Renal pelvis (tissue), 4 donors: Measurements from ENCODE around the gene MAN1A2. TPM values are rescaled to one million over a fixed set of nuclear protein-coding genes. Genes with fewer than 3 reads are reported as not detected.
"Not testable (repeated sequence)": the region's sequence is repeated elsewhere in the genome, so short reads cannot be mapped to it uniquely, and the experiment has no call there.

Experiments
- DNase-seq: peaks from one replicate; pipeline ENCODE4 v3.0.0-alpha.2; 2013
- polyA plus RNA-seq, 3 donors: library from polyadenylated mRNA; unstranded; fragments of 120-200 nt; gene quantifications; one replicate each; pipeline ENCODE4 v1.2.1, GENCODE V29; 2013; ENCODE audit not compliant: insufficient read length in 3 of 3

The MAN1A2 gene
- polyA plus RNA-seq, 3 donors: 38.9 to 48.8 (median 43.3) TPM

DNA sequence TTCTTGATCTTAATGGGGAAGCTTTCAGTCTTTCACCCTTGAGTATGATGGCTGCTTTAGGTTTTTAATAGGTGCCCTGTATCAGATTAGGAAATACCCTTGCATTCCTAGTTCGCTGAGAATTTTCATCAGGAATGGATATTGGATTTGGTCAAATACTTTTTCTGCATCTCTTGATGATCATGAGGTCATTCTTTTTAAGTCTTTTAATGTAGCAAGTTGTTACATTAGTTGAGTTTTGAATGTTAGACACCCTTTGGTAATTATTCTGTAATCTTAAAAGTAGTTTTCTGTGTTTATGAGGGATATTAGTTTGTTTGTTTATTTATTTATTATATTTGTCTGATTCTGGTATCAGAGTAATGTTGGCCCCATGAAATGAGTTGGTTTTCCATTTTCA lies 22.5 kb downstream of the MAN1A2 start:
- no peak for DNase-seq

DNA sequence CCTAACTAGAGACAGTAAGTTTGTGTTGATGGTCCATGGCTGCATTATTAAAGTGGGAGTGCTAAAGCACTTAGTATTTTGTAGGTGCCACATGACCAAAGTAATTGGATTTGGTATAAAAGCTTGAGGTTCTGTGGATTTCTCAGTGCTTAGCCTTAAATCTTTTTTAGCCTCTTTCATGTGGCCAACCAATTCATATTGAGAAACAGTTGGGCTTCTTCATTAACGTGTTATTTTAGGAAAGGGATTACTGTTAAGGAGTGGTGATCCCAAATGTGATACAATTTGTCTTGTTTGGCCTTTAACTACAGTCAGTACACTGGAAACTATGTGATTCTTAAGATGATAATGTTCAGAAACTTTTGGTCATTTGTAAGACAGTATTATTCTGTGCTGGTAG lies 25.5 kb downstream of the MAN1A2 start:
- DNase-seq: no peak

- DNase-seq: no peak
Observed at GRCh38 chr1:117396074-117396473, 28.8 kb downstream of the MAN1A2 start.

- no peak for DNase-seq
Observed at GRCh38 chr1:117396636-117397035, 29.4 kb downstream of the MAN1A2 start.

- no peak for DNase-seq
Observed at GRCh38 chr1:117398957-117399356, 31.7 kb downstream of the MAN1A2 start.

- DNase-seq: no peak
Observed at GRCh38 chr1:117401761-117402160, 34.5 kb downstream of the MAN1A2 start.

GRCh38 chr1:117403597-117403996 lies 36.3 kb downstream of the MAN1A2 start:
- no peak for DNase-seq

GRCh38 chr1:117405042-117405441 lies 37.8 kb downstream of the MAN1A2 start:
- DNase-seq: no peak

- DNase-seq: no peak
Observed at GRCh38 chr1:117412472-117412871, 45.2 kb downstream of the MAN1A2 start.

- no peak for DNase-seq
Observed at GRCh38 chr1:117413412-117413811, 46.2 kb downstream of the MAN1A2 start.

DNA sequence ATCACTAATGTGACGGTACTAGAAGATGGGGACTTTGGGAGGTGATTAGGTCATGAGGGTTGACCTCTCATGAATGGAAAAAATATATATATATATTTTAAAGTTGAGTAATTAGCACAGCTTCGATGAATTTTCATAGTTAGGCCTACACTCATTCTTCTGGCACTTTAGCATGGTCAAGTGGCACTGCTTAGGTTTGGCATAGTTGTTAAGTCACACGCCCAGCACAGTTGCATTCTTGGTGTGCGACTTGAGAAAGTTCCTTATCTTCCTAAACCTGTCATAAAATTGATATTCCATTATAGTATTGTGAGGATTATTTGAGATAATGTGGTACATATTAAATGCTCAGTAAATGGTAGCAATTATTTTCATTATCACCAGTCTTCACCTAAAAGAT lies 47.7 kb downstream of the MAN1A2 start:
- DNase-seq: no peak

DNA sequence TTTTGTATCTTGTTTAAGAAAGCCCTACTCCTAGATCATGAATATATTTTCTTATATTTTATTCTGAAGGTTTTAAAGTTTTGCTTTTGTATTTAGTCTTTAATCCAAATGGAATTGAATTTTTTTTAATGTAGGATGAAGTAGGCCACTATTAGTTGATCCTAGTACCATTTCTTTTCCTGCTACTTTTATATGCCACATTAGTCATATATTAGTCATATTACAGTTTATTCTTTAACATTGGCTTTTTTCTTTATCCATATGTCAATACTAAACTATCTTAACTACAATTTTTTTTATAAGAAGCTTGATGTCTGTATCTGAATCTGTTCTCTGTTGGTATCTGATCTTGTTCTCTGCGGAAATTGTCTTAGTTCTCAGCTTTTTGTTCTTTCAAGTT lies 48.8 kb downstream of the MAN1A2 start:
- DNase-seq: no peak

DNA sequence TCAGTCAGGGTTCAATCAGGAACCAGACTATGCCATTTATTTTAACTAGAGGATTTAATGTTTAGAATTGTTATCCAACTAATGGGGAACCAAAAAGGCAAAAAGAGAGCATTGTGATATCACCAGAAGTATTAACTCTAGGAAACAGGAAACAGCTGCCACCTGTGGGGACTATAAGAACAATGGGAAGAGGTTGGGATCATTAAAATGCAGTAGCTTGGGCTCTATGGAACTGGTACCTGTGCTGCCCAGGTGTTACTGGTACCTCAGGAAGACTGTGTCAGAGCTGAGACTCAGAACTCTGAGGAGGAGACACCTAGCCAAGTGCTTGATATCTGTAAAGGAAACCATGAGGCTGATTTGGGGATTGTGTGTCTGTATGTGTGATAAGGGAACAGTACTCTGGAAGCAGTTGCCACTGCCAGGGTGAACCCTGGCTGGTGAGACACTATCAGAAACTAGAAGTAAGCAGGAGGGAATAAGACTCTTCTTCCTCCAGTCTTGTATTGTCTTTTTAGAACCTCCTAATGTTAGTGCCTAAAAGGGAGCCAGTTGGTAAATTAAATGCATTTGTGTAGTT lies 49.4 kb downstream of the MAN1A2 start:
- no peak for DNase-seq

DNA sequence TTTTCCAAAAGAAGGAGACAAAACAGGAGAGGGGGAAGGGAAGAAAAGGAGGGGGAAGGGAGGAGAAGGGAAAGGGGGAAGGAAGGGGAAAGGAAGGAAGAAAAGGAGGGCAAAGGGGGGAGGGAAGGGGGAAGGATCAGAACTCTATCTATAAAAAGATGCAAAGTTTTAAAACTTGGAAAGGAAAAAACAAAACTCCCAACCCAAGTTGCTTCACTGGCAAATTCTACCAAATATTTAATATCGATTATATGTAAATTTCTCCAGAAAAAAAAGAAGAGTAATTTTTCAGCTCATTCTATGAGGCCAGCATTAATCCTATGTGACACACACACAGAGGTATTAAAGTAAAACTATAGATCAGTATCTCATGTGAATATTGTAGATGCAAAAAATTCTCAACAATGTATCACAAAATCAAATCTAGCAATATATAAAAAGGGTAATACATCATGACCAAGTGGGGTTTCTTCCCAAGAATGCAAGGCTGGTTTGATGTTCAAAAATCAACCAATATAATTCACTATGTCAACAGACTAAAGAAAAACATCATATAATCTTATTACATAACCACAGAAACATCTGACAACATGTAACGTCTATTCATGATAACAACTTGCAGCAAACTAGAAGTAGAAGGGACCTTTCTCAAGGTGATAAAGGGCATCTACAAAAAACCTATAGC lies 57.9 kb downstream of the MAN1A2 start:
- no peak for DNase-seq

GRCh38 chr1:117427297-117427696 lies 60.0 kb downstream of the MAN1A2 start:
- DNase-seq: no peak

- no peak for DNase-seq
Observed at GRCh38 chr1:117433943-117434342, 66.7 kb downstream of the MAN1A2 start.

- no peak for DNase-seq
Observed at GRCh38 chr1:117436513-117436912, 69.3 kb downstream of the MAN1A2 start.

DNA sequence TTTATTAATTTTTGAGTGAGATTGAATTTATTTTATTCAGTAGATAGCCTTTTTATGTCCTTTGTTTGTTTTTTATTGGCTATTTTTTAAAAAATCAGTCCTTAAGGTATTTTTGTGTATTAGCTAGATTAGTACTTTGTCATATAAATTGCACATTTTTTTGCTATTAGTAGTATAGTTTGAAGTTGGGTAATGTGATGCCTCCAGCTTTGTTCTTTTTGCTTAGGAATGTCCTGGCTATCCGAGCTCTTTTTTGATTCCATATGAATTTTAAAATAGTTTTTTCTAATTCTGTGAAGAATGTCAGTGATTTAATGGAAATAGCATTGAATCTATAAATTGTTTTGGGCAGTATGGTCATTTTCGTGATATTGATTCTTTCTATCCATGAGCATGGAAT lies 80.4 kb downstream of the MAN1A2 start:
- DNase-seq: no peak

GRCh38 chr1:117452216-117452615 lies 85.0 kb downstream of the MAN1A2 start:
- DNase-seq: no peak

- DNase-seq: no peak
Observed at GRCh38 chr1:117453958-117454357, 86.7 kb downstream of the MAN1A2 start.

GRCh38 chr1:117458410-117458809 lies 91.2 kb downstream of the MAN1A2 start:
- not testable (repeated sequence) for DNase-seq

DNA sequence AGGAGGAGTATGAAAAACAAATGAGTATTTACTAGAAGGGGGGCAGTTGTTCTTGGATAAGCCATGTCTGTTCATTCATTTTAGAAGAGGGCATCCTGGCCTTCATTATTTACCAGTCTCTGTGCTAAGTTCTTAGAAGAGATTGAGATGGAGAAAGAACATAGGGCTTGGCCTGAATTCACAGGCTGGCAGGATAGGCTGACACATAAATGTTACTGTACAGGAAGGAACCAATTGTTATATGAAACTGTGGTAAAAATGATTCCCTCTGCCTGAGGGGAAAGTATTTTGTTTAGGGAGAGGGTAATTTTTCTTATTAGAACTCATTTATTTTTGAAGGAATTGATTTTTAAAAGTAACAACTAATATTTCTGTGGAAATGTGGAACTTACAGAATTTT lies 99.5 kb downstream of the MAN1A2 start:
- no peak for DNase-seq

- DNase-seq: no peak
Observed at GRCh38 chr1:117467336-117467735, 100.1 kb downstream of the MAN1A2 start.

DNA sequence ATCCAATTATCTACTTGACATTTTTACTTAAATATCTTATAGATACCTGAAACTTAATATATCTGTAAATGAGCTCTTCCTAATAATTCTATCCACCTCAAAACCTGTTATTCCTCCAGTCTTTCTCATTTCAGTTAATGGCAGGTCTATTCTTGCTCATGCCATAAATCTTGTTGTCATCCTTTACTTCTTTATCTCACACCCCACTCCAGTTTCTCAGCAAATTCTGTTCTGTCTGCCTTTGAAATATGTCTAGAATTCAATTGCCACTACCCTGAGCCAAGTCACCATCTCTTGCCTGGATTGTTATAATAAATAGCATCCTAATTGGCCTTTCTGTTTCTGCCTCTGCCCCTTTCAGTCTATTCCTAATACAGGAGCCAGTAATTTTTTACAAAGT lies 105.8 kb downstream of the MAN1A2 start:
- no peak for DNase-seq
